Thyroid gland (tissue), 4 donors: Measurements from ENCODE around the gene NGLY1.

Source experiments
- POLR2A ChIP-seq, 2 donors: fragments of 450-650 bp; IDR thresholded peaks; one replicate each; pipeline ENCODE4 v1.6.1; 2017; ENCODE audit warnings: antibody characterized with exemption in 2 of 2, mild to moderate bottlenecking in 2 of 2, moderate library complexity in 1 of 2
- TF ChIP-seq, protein P1 (sequence below), 6 experiments: fragments of 200-600 bp in 3 of 6; fragments of 450-650 bp in 3 of 6; sonication (generic) in 3 of 6; IDR thresholded peaks; one replicate each; pipeline ENCODE4 v1.5.1; 2016 to 2019; ENCODE audit warnings: antibody characterized with exemption in 6 of 6, mild to moderate bottlenecking in 2 of 6, inconsistent platforms in 1 of 6, moderate library complexity in 1 of 6

- no peak for TF ChIP-seq POLR2A (IDR thresholded peaks at IDR 0.05)
- TF ChIP-seq, protein P1, sequence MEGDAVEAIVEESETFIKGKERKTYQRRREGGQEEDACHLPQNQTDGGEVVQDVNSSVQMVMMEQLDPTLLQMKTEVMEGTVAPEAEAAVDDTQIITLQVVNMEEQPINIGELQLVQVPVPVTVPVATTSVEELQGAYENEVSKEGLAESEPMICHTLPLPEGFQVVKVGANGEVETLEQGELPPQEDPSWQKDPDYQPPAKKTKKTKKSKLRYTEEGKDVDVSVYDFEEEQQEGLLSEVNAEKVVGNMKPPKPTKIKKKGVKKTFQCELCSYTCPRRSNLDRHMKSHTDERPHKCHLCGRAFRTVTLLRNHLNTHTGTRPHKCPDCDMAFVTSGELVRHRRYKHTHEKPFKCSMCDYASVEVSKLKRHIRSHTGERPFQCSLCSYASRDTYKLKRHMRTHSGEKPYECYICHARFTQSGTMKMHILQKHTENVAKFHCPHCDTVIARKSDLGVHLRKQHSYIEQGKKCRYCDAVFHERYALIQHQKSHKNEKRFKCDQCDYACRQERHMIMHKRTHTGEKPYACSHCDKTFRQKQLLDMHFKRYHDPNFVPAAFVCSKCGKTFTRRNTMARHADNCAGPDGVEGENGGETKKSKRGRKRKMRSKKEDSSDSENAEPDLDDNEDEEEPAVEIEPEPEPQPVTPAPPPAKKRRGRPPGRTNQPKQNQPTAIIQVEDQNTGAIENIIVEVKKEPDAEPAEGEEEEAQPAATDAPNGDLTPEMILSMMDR (IDR thresholded peaks at IDR 0.05): no peak
Observed at GRCh38 chr3:25723802-25724201, 59.4 kb downstream of the NGLY1 start.
